Measurements from ENCODE around the gene PRKAG2.

Gene PRKAG2

DNA sequence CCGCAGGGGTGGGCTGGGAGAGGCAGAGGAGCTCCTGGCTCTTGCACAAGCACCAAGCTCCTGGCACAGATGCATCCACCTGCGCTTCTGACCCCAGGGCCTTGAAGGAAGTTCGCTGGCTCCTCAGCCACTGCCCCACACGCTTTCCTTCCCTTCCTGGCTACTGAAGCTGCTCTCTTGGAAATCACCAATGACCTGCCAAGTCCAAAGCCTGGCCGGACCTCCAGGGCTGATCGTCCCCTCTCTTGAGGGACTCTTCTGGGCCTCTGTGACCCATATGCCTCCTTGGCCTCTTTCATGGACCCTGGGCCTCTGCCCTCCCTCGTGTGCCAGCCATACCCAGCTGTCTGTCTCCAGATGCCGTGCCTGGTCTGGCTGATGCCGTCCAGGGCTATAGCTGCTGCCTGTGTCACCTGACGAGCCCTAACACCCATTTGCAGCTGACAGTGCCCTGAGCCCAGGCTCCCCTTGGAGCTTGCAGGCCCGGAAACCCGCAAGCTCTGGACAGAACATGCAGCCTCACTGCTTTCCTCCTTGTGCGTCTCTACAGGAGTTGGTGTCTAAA is 113.4 kb downstream of the PRKAG2 start:
- TF ChIP-seq, protein P1, sequence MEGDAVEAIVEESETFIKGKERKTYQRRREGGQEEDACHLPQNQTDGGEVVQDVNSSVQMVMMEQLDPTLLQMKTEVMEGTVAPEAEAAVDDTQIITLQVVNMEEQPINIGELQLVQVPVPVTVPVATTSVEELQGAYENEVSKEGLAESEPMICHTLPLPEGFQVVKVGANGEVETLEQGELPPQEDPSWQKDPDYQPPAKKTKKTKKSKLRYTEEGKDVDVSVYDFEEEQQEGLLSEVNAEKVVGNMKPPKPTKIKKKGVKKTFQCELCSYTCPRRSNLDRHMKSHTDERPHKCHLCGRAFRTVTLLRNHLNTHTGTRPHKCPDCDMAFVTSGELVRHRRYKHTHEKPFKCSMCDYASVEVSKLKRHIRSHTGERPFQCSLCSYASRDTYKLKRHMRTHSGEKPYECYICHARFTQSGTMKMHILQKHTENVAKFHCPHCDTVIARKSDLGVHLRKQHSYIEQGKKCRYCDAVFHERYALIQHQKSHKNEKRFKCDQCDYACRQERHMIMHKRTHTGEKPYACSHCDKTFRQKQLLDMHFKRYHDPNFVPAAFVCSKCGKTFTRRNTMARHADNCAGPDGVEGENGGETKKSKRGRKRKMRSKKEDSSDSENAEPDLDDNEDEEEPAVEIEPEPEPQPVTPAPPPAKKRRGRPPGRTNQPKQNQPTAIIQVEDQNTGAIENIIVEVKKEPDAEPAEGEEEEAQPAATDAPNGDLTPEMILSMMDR (IDR thresholded peaks at IDR 0.05; ENCODE audit: low read length) = no peak
- Histone ChIP-seq H2AFZ (ENCODE audit: low read length) (no peak overlapping the region), H3K9me3 (ENCODE audit: low read length) (0 out of 2 replicates have a peak, but pooled peaks cover 4% of the 10 kb centered on the region), H3K9ac (ENCODE audit: low read length) (no peak overlapping the region), H3K4me1 (ENCODE audit: insufficient read depth, low read length, severe bottlenecking) (no peaks in the 10 kb centered on the region), H3K27ac (ENCODE audit: low read depth, low read length, poor library complexity, severe bottlenecking) (no peak overlapping the region), H3K27me3 (ENCODE audit: insufficient read depth, low read length) (peaks cover 13% of the 10 kb centered on the region; the same call in 1 of the 2 replicates), H3K9me2 (ENCODE audit: low read depth, low read length) (no peaks in the 10 kb centered on the region), H3K36me3 (ENCODE audit: insufficient read depth, low read length) (no peaks in the 10 kb centered on the region), H3K79me2 (ENCODE audit: insufficient read depth, low read length) (no peaks in the 10 kb centered on the region), H3K4me2 (ENCODE audit: low read length) (no peak overlapping the region), H4K20me1 (ENCODE audit: insufficient read depth, low read length) (no peaks in the 10 kb centered on the region), H3K4me3 (ENCODE audit: low read depth, low read length, poor library complexity, severe bottlenecking) (no peak overlapping the region), H3F3A (ENCODE audit: insufficient read depth, low read length) (no peaks in the 10 kb centered on the region)

DNA sequence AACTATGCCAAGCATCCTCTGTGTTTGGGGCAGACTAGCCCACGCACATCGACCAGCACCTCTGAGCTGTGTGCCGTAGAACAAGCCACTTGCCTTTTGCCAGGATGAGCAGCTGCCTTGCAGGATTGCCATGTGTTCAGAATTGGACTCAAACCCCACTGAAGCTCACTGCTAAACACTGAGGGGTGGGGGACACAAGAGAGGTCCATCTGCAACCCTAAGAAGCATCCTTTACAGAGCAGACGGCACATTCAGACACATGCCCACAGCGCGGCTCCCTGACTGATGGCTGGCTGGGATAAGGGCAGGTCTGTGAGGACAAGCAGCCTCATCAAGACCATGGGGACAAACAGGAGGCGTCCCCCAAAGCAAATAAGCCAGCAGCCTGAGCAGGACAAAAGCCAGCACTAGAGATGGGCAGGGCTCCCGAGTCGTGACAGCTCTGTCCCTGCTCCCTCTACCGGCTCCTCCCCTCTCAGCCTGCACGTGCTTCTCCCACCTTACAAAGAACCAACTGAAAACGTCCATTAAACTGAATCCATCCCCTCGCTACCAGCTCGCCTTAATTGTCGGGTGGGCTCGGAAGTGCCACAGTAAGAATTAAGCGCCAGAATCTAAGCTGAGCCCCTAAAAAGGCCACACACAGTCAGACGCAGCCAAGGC is 114.2 kb downstream of the PRKAG2 start:
- no peak overlapping the region for H2AFZ ChIP-seq (ENCODE audit: low read length)
- H3K4me3 ChIP-seq (ENCODE audit: low read depth, low read length, poor library complexity, severe bottlenecking) = no peak overlapping the region
- H3K79me2 ChIP-seq (ENCODE audit: insufficient read depth, low read length) = no peaks in the 10 kb centered on the region
- no peaks in the 10 kb centered on the region for H3K4me1 ChIP-seq (ENCODE audit: insufficient read depth, low read length, severe bottlenecking)
- H4K20me1 ChIP-seq (ENCODE audit: insufficient read depth, low read length) = no peaks in the 10 kb centered on the region
- H3K36me3 ChIP-seq (ENCODE audit: insufficient read depth, low read length) = no peaks in the 10 kb centered on the region
- H3K27ac ChIP-seq (ENCODE audit: low read depth, low read length, poor library complexity, severe bottlenecking) = no peak overlapping the region
- 0 out of 2 replicates have a peak, but pooled peaks cover 4% of the 10 kb centered on the region for H3K9me3 ChIP-seq (ENCODE audit: low read length)
- H3K9me2 ChIP-seq (ENCODE audit: low read depth, low read length) = no peaks in the 10 kb centered on the region
- no peaks in the 10 kb centered on the region for H3F3A ChIP-seq (ENCODE audit: insufficient read depth, low read length)
- H3K27me3 ChIP-seq (ENCODE audit: insufficient read depth, low read length) = peaks cover 13% of the 10 kb centered on the region; the same call in 1 of the 2 replicates
- H3K4me2 ChIP-seq (ENCODE audit: low read length) = no peak overlapping the region
- H3K9ac ChIP-seq (ENCODE audit: low read length) = no peak overlapping the region
- TF ChIP-seq, protein P1 (IDR thresholded peaks at IDR 0.05; ENCODE audit: low read length) = no peak
- no peak for TF ChIP-seq EZH2 (IDR thresholded peaks at IDR 0.05; ENCODE audit: borderline replicate concordance, low read length)

DNA sequence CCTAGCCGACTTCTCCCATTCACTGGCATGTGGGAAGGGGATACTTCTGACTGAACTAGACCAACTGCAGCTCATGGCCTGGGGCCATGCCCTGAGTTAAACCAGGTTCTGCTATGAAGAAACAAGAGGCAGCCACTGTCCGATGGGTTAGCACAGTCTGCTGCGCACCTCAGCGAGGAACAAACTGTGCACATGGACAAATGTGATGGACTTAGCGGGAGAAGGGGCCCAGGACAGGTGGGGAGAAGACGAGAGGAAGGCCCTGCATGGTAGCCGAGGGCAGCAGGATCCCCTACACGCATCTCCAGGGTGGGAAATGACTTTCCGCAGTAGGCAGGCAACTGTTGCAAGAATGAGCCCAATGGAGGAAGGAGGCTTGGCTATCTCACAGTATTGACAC is 115.0 kb downstream of the PRKAG2 start:
- Histone ChIP-seq H3K4me3 (ENCODE audit: low read depth, low read length, poor library complexity, severe bottlenecking) (no peak overlapping the region), H3K4me1 (ENCODE audit: insufficient read depth, low read length, severe bottlenecking) (no peaks in the 10 kb centered on the region), H4K20me1 (ENCODE audit: insufficient read depth, low read length) (no peaks in the 10 kb centered on the region), H3K36me3 (ENCODE audit: insufficient read depth, low read length) (no peaks in the 10 kb centered on the region), H3K79me2 (ENCODE audit: insufficient read depth, low read length) (no peaks in the 10 kb centered on the region), H3K9me2 (ENCODE audit: low read depth, low read length) (no peaks in the 10 kb centered on the region), H3K4me2 (ENCODE audit: low read length) (no peak overlapping the region), H2AFZ (ENCODE audit: low read length) (no peak overlapping the region), H3K27me3 (ENCODE audit: insufficient read depth, low read length) (peaks cover 13% of the 10 kb centered on the region; the same call in 1 of the 2 replicates), H3K9me3 (ENCODE audit: low read length) (0 out of 2 replicates have a peak, but pooled peaks cover 4% of the 10 kb centered on the region), H3F3A (ENCODE audit: insufficient read depth, low read length) (no peaks in the 10 kb centered on the region), H3K27ac (ENCODE audit: low read depth, low read length, poor library complexity, severe bottlenecking) (no peak overlapping the region), H3K9ac (ENCODE audit: low read length) (no peak overlapping the region)
- TF ChIP-seq EZH2 (IDR thresholded peaks at IDR 0.05; ENCODE audit: borderline replicate concordance, low read length) = no peak

Measured in OCI-LY1 (cell line).